HG03575 (cell line): ENCODE data around the gene TMPRSS11D.

Experiments used
- ATAC-seq: cut with Tn5 transposase; IDR thresholded peaks from one replicate; pipeline ENCODE4 v1.9.1; 2021; ENCODE audit not compliant: unreplicated experiment, insufficient number of reproducible peaks, low FRiP score; ENCODE audit errors: extremely low read depth

TMPRSS11D gene, protein sequence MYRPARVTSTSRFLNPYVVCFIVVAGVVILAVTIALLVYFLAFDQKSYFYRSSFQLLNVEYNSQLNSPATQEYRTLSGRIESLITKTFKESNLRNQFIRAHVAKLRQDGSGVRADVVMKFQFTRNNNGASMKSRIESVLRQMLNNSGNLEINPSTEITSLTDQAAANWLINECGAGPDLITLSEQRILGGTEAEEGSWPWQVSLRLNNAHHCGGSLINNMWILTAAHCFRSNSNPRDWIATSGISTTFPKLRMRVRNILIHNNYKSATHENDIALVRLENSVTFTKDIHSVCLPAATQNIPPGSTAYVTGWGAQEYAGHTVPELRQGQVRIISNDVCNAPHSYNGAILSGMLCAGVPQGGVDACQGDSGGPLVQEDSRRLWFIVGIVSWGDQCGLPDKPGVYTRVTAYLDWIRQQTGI

DNA sequence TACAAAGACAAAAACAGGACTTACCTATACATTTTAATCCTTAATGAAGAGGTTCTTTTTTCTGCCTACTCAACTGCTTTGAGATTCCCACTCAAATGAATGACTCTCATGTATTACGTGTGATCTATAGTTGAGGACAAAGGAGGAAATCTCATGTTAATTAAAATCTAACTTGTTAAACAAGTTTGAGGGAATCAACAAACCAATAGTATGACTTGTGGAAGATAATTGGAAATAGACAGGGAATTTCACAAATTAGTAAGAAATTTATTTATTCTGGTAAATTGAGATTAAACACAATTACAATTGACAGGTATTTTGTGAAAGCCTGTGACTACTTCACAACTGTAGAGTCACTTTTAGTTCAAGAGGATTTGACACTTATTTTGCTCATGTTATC is at the start of gene TMPRSS11D:
TSS of gene TMPRSS11D (minus strand) at position 101 of the 400 bp plus-strand sequence. CDS start at position 32, 69 bp downstream.
- ATAC-seq: no peak

DNA sequence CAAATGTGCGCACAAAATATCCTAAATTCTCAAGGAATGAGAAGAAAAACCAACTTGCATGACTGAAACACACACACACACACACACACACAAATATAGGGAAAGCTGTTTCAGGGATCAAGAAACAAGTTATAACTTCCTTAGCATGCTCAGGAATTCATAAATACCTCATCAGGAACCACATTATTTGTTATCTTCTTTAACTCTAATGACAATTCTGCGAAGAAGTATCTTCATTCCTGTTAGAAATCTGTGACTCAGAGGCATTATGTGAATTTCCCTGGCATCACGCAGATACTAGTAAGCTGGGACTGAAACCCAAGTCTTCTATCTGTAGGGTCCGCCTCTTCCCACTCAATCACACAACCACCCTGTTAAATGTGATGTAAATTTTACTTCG is 49.2 kb upstream of the TMPRSS11D start:
- no peak for ATAC-seq

DNA sequence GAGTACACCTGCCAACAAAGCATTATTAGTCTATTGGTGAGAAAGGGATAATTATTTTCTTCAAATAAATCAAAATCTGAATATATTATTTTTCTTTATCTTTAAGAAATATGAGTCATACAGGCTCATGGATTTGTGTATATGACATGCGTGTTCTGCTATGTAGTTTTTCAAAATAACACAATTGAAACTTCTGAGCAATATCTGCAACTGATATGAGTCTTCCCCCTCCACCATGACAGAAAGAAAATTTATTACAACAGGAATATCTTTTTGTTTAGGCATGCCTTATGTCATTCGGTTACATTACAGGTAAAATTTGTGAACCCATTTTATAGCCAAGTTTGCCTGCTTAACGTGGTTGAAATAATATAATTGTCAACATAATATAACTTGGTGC is 47.5 kb upstream of the TMPRSS11D start:
- no peak for ATAC-seq

DNA sequence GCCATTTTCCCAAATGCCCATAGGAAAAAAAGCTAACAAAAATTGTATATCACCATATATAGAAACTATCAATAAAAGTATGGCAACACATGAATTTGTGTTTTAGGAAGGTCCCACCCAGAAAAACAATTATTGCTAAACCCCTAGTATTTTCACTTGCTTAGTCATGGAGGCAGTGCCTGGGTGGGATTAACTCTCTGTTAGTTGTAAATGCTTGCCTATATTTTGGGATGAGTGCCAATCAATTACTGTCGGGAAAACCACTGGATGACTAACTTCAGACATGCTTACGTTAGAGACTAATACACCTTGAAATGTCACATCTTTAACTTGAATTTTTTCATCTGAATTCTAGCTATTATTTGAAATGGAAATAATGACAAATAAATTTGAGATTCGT is 45.6 kb upstream of the TMPRSS11D start:
- ATAC-seq: no peak

DNA sequence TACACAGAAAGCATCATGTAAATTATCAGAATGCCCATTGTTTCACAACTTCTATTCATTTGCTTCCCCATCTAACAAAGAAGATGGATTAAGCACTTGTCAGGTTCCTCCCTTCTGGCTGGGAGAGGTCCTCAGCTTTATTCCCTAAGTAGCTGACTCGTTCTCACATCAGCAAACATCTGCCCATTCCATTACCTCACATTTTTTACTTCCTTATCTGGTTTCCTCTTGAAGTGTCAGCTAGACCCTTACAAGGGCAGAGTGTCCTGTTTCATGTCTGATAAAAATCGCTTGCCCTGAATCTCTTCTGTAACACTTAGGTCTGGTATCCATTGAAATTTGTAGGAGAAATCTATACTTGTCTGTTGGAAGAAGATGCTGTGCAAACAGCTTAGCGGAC is 44.7 kb upstream of the TMPRSS11D start:
- ATAC-seq: no peak

DNA sequence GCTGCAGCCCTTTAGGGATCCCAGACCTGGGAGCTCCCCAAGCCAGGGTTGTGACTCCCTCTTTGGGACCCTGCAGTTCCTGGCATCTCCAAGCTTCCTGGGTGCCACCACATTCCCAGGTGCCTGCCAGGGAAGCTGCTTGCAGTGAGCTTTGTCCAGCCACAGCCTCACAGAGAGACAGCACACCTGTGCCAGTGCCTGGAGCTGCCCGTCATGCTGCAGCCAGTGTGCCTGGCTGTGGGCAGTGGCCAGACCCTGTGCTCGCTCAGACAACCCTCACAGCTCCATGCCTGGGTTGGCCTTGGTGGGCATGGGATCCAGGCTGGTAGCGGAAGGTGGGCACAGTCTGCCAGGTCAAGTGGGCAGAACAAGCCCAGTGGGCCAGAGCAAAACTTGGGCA is 43.4 kb upstream of the TMPRSS11D start:
- ATAC-seq: no peak

DNA sequence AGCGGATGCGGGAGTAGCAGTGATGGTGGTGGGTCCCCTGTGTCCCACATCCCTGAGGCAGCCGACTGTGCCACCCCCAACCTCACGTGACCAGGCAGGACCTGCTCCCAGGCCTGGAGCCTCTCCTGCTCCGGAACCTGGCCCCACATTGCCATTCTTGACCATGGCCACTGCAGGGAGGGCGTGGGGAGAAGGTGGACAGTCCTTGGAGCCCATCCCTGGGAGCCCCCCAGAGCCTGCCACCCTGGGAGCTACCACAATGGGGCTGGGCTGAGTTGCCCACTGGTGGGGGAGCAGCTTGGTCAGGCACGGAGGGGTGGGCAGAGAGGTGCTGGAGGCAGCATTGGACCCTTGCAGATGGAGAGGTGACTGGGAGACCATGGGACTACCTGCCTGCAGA is 42.7 kb upstream of the TMPRSS11D start:
- ATAC-seq: no peak

DNA sequence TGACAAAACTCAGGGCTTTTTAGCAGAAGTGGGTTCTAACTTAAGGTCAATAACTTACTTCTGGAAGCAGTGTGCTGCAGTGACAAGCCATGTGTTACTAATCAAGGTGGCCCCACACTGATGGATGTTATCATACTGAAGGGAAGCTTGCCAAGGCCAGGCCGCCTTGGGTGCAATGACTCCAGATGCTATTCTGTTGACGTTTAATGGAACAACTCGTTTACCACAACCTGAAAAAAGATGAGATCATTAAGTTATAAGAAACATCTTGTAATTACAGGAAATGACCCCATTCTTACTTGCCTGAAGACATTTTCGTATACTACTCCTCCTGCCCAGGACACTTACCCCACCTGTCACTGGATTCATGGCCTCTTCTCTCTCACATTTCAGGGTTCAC is 38.9 kb upstream of the TMPRSS11D start:
- no peak for ATAC-seq

DNA sequence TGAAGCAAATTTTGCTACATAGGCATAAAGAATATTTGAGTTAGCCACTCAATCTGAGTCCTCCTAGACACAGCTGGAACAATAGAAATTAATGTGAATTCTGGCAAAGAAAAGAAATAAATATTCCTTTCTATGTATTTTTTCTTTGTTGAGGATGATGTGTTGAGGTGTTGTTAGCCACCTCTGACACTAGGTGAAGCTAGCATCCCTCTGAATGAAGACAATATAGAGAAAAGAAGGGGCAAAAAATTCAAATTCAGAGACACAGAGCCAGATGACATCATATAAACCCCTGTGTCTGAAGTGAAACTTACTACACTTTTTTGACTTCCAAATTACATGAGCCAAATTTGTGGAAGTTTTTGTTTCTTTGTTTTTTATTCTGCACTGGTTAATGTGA is 34.6 kb upstream of the TMPRSS11D start:
- no peak for ATAC-seq

DNA sequence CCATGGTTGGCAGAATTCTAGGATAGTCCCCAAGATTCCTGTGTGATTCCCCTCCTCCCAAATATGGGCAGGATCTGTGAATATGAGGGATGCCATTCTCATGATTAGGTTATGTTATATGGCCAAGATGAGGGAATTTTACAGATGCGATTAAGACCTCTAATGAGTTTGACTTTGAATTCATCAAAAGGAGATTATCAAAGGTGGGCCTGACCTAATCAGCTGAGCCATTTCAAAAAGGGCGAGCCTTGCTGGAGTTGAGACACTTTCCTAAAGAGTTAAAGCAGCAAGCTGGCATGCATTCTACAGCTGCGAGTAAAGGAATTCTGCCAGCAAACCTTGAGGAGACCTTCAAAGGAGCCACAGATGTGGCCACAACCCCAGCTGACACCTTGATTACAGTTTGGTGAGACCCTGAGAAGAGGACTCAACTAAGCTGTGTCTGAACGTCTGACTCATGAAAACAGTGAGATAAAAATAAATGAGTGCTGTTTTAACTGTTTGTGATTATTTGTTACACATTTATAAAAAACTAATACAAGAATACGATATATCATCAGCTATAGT is 31.7 kb upstream of the TMPRSS11D start:
- ATAC-seq: no peak

DNA sequence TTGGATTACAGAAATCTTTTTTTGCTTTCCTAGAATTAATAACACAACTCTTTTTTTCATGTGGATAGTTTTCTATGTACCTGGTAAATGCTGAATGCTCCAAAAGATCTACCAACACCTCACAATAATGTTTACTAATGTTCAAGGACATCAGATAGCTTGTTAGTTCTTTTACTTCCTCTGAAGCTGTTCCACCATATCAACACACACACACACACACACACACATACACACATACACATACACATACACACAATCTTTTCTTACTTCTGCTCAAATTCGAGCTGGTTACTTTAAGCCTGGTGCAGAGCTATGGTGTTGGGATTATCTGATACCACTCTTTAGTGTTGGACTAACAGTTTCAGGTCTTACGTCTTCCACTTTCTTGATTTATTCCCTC is 28.3 kb upstream of the TMPRSS11D start:
- ATAC-seq: no peak

DNA sequence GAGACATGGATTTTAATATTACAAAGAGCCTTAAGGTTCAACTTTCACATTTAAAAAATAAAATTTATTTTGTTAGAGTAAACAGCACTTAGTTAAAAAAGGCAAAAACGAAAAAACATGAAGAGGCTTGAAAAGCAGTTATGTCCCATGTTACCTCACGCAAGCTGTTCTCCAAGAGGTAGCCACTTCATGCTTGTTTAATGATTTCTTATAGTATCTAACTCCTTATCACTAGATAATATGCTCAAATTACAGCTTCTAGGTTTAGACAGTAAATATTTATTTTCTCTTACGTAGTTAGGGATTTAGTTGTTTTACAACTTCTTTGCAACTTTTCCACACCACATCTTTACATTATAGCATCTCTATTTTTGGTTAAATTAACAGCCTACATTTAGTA is 27.8 kb upstream of the TMPRSS11D start:
- ATAC-seq: no peak

DNA sequence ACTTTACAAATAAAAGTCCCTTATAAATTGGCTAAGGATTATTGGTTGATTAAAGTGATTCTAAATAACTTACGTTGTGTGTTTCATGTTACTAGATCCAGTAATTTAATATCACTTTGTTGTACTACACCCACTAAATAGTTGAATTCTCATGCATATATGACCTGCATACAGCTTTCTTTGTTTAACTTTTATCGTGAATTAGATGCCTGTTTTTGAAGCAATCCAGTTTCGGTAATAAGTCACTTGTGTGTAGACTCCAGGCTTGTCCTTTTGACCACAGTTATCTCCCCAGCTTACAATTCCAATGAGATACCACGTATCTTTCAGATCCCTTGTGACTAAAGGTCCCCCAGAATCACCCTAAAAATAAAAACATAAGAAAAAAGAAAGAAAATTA is 27.3 kb upstream of the TMPRSS11D start:
- ATAC-seq: no peak

DNA sequence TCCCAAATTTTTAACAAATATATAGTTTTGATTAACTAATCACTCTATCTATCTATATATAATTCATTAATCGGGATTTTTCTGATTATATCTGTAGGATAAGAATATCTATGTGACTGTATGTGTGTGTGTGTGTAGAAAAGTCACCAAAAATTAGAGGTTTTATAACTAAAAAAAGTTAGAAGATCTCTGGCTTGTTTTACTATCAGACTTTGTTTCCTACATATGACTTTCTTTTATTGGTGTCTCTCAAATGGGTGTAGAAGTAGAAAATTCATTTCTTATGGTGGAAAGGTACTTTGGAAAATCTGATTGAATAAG is 26.7 kb upstream of the TMPRSS11D start:
- ATAC-seq: no peak

DNA sequence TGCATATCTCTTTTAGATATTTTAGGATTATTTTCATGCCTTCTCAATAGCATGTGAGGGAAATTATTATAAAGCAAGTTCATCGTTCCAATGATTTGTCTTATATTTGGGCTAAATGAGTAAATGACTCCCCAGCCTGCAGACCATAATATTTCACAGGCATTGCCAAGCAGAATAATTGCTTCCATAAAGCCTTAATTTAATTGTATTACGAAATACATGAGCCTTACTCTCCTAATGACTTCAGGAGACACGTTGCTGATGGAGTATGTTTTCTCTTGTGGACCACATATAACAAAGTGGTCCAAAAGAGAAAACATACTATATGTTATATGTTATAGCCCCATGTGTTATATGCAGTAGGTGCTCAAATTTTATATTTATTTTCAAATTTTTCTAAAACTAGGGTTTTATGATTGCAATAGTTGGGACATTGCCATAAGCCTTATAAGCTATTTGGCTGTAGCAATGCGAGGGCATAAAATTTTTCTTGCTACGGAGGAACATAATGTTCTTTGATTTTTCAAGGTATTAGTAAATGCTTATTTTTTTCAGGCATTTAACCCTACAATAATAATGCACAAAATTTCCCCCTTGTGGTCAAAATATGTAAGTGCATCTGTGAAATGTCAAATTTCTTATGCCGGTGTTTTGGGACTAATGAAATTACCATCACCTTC is 26.2 kb upstream of the TMPRSS11D start:
- no peak for ATAC-seq

DNA sequence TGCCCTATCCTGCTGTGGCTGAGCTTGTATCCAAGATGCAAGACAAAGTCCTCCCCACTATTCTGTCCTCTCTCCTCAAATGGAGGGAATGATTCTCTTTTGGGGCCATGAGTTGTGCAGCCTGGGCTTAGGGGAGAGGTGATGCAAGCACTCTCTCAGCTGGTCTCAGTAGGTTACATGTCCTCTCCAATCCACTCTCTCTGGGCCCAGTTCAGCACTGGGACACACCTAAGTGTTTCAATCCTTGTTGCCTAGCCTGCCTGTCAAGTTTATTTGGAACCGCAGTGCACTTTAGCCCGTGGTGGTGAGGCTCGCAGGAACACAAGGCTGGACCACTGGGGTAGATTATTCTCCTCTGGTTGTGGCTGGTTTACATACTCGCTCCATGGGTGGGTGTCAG is 23.8 kb upstream of the TMPRSS11D start:
- ATAC-seq: no peak

DNA sequence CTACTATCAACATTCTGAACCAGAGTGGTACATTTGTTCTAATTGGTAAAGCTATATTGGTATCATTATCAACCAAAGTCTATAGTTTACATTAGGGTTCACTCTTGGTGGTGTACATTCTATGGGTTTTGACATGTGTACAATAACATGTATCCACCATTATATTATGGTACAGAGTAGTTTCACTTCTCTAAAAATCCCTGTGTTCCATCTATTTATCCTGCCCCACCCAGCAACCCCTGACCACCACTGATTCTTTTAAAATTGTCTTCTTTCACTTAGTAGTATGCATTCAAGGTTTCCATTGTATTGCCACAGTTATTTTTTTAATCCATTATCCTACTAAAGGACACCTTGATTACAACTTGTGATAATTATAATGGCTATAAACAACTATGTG is 15.3 kb upstream of the TMPRSS11D start:
- no peak for ATAC-seq

DNA sequence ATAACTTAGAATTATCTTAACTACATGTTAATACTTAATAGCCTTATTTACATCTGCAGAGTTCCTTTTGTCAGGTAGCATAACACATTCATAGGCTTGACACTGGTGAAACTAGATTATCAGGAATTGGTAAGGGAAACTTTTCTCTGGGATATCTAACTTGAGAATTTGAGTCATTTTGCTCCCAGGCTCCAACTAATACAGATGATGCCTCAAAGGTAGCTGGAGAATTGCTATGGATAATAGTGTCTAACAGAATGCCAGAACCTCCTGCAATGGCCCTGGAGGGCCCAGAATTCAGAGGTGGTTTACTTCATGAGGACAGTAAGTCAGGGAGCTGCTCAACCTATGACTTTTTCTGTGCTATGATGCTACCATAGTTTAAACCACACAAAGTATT is 13.9 kb upstream of the TMPRSS11D start:
- ATAC-seq: no peak

DNA sequence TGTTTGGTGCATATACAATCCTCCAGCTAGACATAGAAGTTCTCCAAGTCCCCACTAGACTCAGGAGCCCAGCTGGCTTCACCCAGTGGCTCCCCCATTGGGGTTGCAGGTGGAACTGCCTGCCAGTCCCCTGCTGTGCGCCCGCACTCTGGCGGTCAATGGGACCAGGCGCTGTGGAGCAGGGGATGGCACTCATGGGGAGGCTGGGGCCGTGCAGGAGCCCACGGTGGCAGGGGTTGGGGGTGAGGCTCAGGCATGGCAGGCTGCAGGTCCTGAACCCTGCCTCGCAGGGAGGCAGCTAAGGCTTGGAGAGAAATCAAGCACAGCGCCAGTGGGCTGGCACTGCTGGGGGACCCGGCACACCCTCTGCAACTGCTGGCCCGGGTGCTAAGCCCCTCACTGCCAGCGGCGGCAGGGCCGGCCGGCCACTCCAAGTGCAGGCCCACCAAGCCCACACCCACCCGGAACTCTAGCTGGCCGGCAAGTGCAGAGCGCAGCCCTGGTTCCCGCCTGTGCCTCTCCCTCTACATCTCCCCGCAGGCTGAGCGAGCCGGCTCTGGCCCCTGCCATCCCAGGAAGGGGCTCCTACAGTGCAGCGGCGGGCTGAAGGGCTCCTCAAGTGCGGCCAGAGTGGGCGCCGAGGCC is 12.7 kb upstream of the TMPRSS11D start:
- no peak for ATAC-seq

DNA sequence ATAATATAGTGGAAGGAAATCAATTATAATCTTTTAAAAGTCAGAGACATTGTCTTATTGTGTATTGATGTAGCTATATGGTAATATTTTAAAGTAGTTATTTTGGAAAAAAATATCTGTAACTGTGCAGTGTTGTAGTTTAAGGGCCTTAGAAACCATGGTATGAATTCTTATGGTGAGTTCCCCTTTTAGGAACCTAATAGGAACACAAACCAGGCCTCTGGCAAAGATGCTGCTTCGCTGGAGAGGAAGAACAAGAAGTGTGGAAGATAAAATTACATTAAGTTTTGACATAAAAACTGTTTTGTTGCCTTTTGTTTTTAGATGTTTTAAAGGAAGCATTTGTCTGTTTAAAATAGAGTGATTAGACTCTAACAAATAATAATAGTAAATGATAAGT is 10.9 kb upstream of the TMPRSS11D start:
- no peak for ATAC-seq
